ENCODE data around the gene MMP28.

MMP28 gene

DNA sequence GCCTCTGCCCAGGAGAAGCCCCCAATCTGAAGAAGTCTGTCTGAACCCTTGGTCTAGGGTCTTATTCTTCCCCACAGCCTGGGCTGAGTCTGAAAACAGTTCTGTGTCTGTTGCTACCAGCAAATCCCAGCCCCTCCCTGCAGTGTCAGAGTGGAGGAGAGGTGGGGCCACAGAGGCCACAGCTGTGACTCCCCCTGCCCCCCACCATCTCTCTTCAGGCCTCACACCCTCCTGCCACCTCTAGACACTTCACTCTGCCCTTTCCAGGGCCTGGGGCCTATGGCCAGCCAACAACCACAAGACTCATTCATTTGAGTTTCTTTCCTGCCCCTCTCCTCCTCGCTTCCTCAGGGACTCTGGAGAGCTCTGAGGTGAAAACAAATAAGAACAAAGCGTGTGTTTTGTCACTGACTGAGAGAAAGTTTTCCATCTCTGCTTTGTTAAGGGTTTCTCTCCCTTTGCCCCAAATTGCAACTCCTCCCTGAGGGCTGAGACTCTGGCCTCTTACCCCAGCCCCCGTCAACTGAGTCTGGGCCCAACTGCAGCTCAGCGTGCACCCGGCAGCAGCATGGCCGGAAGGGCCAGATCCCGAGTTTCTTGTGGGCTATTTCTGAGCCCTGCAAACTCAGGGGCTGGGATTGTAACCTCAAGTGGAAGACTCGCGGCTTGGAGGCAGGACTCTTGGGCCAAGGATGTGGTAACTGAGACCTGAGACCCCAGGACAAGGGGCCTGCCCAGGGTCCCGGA lies 21.6 kb downstream of the MMP28 start:
- H3K4me1 ChIP-seq = no peaks in the 10 kb centered on the region
- H2AFZ ChIP-seq = peak overlapping the region; percentile 44
- no peak overlapping the region for H3K4me2 ChIP-seq (ENCODE audit: low read length)
- TF ChIP-seq, protein P1, sequence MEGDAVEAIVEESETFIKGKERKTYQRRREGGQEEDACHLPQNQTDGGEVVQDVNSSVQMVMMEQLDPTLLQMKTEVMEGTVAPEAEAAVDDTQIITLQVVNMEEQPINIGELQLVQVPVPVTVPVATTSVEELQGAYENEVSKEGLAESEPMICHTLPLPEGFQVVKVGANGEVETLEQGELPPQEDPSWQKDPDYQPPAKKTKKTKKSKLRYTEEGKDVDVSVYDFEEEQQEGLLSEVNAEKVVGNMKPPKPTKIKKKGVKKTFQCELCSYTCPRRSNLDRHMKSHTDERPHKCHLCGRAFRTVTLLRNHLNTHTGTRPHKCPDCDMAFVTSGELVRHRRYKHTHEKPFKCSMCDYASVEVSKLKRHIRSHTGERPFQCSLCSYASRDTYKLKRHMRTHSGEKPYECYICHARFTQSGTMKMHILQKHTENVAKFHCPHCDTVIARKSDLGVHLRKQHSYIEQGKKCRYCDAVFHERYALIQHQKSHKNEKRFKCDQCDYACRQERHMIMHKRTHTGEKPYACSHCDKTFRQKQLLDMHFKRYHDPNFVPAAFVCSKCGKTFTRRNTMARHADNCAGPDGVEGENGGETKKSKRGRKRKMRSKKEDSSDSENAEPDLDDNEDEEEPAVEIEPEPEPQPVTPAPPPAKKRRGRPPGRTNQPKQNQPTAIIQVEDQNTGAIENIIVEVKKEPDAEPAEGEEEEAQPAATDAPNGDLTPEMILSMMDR (IDR thresholded peaks at IDR 0.05) = no peak
- no peaks in the 10 kb centered on the region for H3K79me2 ChIP-seq
- H3K9ac ChIP-seq = no peak overlapping the region
- H3K27ac ChIP-seq = no peak overlapping the region
- H3K27me3 ChIP-seq (ENCODE audit: control insufficient read depth, insufficient read depth, low read length) = no peaks in the 10 kb centered on the region
- H3K9me3 ChIP-seq (ENCODE audit: control insufficient read depth, low read length) = no peaks in the 10 kb centered on the region
- no peak overlapping the region for H3K4me3 ChIP-seq (ENCODE audit: low read depth, low read length)
- no peaks in the 10 kb centered on the region for H3K36me3 ChIP-seq (ENCODE audit: control insufficient read depth, insufficient read depth, low read length)

DNA sequence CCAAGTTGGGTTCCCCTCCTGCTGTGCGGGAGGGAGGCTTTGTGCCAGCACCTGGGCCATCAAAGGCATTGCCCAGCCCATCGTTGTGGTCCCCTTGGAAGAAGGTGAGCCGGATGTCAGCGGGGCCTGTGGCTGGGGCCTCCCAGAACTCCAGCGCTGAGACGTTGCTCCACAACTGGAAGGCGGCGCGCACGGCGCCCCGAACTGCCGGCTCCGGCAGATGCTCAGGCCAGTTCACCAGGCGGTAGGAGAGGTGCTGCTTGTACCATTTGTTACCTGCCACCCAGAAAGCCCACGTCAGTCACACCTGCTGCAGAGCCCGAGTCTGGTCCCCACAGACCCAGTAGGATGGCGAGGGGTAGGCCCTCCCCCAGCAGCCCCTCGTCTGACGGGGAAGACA lies 22.3 kb downstream of the MMP28 start:
- Histone ChIP-seq H3K9me3 (ENCODE audit: control insufficient read depth, low read length) (no peaks in the 10 kb centered on the region), H3K9ac (no peak overlapping the region), H3K27ac (no peak overlapping the region), H3K27me3 (ENCODE audit: control insufficient read depth, insufficient read depth, low read length) (no peaks in the 10 kb centered on the region), H3K4me3 (ENCODE audit: low read depth, low read length) (no peak overlapping the region), H3K4me1 (no peaks in the 10 kb centered on the region), H3K36me3 (ENCODE audit: control insufficient read depth, insufficient read depth, low read length) (no peaks in the 10 kb centered on the region), H2AFZ (no peak overlapping the region), H3K4me2 (ENCODE audit: low read length) (no peak overlapping the region), H3K79me2 (no peaks in the 10 kb centered on the region)
- TF ChIP-seq, protein P1 (IDR thresholded peaks at IDR 0.05) = no peak

DNA sequence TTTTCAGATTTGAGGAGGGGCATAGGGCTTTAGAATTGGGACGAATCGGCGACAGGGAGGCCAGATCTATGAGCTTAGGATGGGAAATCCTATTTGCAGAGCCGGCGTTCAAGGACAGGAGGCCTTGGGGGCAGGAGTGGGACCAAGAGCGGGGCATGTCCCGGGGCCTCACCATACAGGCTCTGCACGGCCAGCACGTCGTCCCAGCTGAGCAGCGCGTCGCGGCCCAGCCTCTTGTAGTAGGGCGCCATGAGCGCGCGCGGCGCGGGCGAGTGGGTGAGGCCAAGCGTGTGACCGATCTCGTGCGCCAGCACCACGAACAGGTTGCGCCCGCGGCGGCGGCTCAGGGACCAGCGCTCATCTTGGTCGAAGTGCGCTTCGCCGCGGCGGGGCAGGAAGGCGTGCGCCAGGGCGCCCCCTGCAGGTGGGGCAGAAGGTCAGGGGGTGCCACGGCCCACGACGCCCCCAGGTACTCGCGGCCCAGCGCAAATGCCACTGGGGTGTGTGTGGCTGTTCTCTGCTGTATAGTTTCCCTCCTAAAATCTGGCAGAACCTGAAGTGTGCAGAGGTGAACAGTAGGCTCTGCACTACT lies 25.4 kb downstream of the MMP28 start:
- no peaks in the 10 kb centered on the region for H3K27me3 ChIP-seq (ENCODE audit: control insufficient read depth, insufficient read depth, low read length)
- no peak overlapping the region for H2AFZ ChIP-seq
- no peaks in the 10 kb centered on the region for H3K79me2 ChIP-seq
- no peak overlapping the region for H3K9ac ChIP-seq
- TF ChIP-seq, protein P1 (IDR thresholded peaks at IDR 0.05) = no peak
- no peak overlapping the region for H3K4me3 ChIP-seq (ENCODE audit: low read depth, low read length)
- H3K36me3 ChIP-seq (ENCODE audit: control insufficient read depth, insufficient read depth, low read length) = no peaks in the 10 kb centered on the region
- no peak overlapping the region for H3K4me2 ChIP-seq (ENCODE audit: low read length)
- H3K27ac ChIP-seq = no peak overlapping the region
- H3K9me3 ChIP-seq (ENCODE audit: control insufficient read depth, low read length) = no peaks in the 10 kb centered on the region
- H3K4me1 ChIP-seq = no peaks in the 10 kb centered on the region

DNA sequence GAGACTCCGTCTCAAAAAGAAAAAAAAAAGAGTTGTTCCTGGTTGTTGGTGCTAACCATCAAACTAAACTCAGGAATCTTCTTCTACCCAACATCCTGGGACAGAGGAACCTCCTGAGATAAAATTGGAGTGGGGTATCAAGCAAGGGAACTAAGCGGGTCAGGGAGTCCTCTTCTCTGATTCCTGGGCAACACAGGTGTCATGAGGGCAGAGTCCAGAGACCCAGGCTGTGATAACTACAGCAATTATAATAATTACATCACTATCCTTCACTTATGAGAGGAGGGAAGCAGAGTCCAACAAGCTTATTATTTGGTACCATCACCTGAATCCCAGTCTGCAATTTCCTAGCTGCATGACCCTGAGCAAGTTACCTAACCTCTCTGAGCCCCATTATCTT lies 26.6 kb downstream of the MMP28 start:
- Histone ChIP-seq H3K4me1 (no peaks in the 10 kb centered on the region), H3K27ac (no peak overlapping the region), H3K27me3 (ENCODE audit: control insufficient read depth, insufficient read depth, low read length) (no peaks in the 10 kb centered on the region), H3K79me2 (no peaks in the 10 kb centered on the region), H3K4me2 (ENCODE audit: low read length) (no peak overlapping the region), H3K4me3 (ENCODE audit: low read depth, low read length) (no peak overlapping the region), H2AFZ (no peak overlapping the region), H3K36me3 (ENCODE audit: control insufficient read depth, insufficient read depth, low read length) (no peaks in the 10 kb centered on the region), H3K9ac (no peak overlapping the region), H3K9me3 (ENCODE audit: control insufficient read depth, low read length) (no peaks in the 10 kb centered on the region)
- TF ChIP-seq, protein P1 (IDR thresholded peaks at IDR 0.05) = no peak

Data from parathyroid adenoma (tissue), 2 donors.